HepG2 (cell line): ENCODE data around the gene DHRS13. TPM values are rescaled to one million over a fixed set of nuclear protein-coding genes. Genes with fewer than 3 reads are reported as not detected.
A peak's percentile ranks its signal among the peaks of the same experiment; 100 is the strongest.

Experiments used
- ATAC-seq: fragments of 200-7000 bp; cut with Tn5 transposase; 3 replicates; pipeline ENCODE4 v1.9.1; 2020; ENCODE audit warnings: mild to moderate bottlenecking, moderate library complexity
- BruUV-seq: library from RNA; stranded (reverse); fragments of 400-500 nt; replicated peaks from 2 replicates; lab custom pipeline; 2021; lab: Mats Ljungman, UMichigan
- CTCF ChIA-PET: fragments of 300-600 bp; formaldehyde crosslinking; extraction: SDS; loops from one replicate; lab custom pipeline; 2021; ENCODE audit warnings: low total read pairs, inconsistent platforms, low intra/inter-chr PET ratio; lab: Yijun Ruan, JAX
- POLR2A ChIA-PET: fragments of 350-600 bp; sonication (Branson Sonifier 250); formaldehyde crosslinking; loops from one replicate; lab custom pipeline; 2020; ENCODE audit warnings: antibody characterized with exemption, inconsistent platforms; lab: Yijun Ruan, JAX
- DNase-seq: peaks from one replicate; pipeline ENCODE4 v3.0.0-alpha.2; 2015; ENCODE audit warnings: low spot score
- FAIRE-seq: peaks from 3 replicates; lab custom pipeline; 2011; peaks lifted over from hg19 to GRCh38; lab: Jason Lieb, UNC
- H2AFZ ChIP-seq: one replicate; pipeline ENCODE4 v1.6.1; 2011; ENCODE audit warnings: low read length, inconsistent platforms
- H3K27ac ChIP-seq: fragments of 300-600 bp; 3 replicates; pipeline ENCODE4 v1.8.0; 2011; ENCODE audit warnings: mixed run types, mild to moderate bottlenecking, mixed read lengths, low read length, inconsistent platforms; ENCODE audit not compliant: insufficient read depth; ENCODE audit errors: extremely low read length
- H3K27me3 ChIP-seq, 2 experiments: fragments of 200-600 bp in 1 of 2; 2 replicates in 1 of 2; 3 replicates in 1 of 2; pipeline versions ENCODE4 v1.6.0 to v1.8.0; 2011; ENCODE audit warnings: low read length in 2 of 2, mild to moderate bottlenecking in 2 of 2, moderate library complexity in 2 of 2, inconsistent platforms in 1 of 2; ENCODE audit not compliant: insufficient read depth in 2 of 2, control insufficient read depth in 1 of 2
- H3K36me3 ChIP-seq, 2 experiments: fragments of 200-600 bp in 1 of 2; replicated peaks in 1 of 2; 2 replicates in 1 of 2; 3 replicates in 1 of 2; pipeline versions ENCODE4 v1.5.1 to v1.8.0; 2011; ENCODE audit warnings: low read length in 2 of 2, inconsistent platforms in 1 of 2; ENCODE audit not compliant: insufficient read depth in 2 of 2, control insufficient read depth in 1 of 2
- H3K4me1 ChIP-seq: 2 replicates; pipeline ENCODE4 v1.5.1; 2012; ENCODE audit warnings: low read length, inconsistent platforms; ENCODE audit not compliant: insufficient read depth
- H3K4me2 ChIP-seq: 2 replicates; pipeline ENCODE4 v1.6.0; 2011; ENCODE audit warnings: low read depth, low read length, inconsistent platforms
- H3K4me3 ChIP-seq, 3 experiments: fragments of 200-600 bp in 1 of 3; sonication (generic), shearing (Covaris generic) in 1 of 3; replicated peaks in 1 of 3; 2 replicates each; pipeline ENCODE4 v1.5.1; 2011 to 2016; ENCODE audit warnings: low read length in 3 of 3, inconsistent platforms in 2 of 3, low read depth in 2 of 3, mild to moderate bottlenecking in 2 of 3, control low read depth in 1 of 3, mixed read lengths in 1 of 3; ENCODE audit not compliant: insufficient read depth in 1 of 3
- H3K79me2 ChIP-seq: one replicate; pipeline ENCODE4 v1.6.1; 2011; ENCODE audit warnings: low read length, inconsistent platforms; ENCODE audit not compliant: insufficient read depth
- H3K9ac ChIP-seq: 2 replicates; pipeline ENCODE4 v1.6.0; 2011; ENCODE audit warnings: mild to moderate bottlenecking, low read depth, low read length, inconsistent platforms; ENCODE audit not compliant: insufficient read depth
- H3K9me3 ChIP-seq: 2 replicates; pipeline ENCODE4 v1.5.1; 2012; ENCODE audit warnings: mild to moderate bottlenecking, low read length
- H4K20me1 ChIP-seq: 2 replicates; pipeline ENCODE4 v1.6.0; 2011; ENCODE audit warnings: inconsistent platforms, mild to moderate bottlenecking, low read length, moderate library complexity; ENCODE audit not compliant: insufficient read depth
- ARHGAP35 ChIP-seq: sonication (generic); formaldehyde crosslinking; IDR thresholded peaks from 2 replicates; pipeline ENCODE4 v1.9.0; 2022; ENCODE audit warnings: mild to moderate bottlenecking, inconsistent platforms, moderate library complexity, missing genetic modification reagents, borderline replicate concordance
- GATAD2A ChIP-seq: IDR thresholded peaks from 2 replicates; pipeline ENCODE4 v1.6.1; 2016
- IRF2 ChIP-seq: IDR thresholded peaks from 2 replicates; pipeline ENCODE4 v1.6.1; 2018; ENCODE audit warnings: missing genetic modification reagents, missing compliant biosample characterization
- KDM5B ChIP-seq: sonication (generic); formaldehyde crosslinking; IDR thresholded peaks from 2 replicates; pipeline ENCODE4 v1.4.0; 2020; ENCODE audit warnings: missing genetic modification reagents, mild to moderate bottlenecking, borderline replicate concordance
- ZBTB1 ChIP-seq: sonication (generic); formaldehyde crosslinking; IDR thresholded peaks from 2 replicates; pipeline ENCODE4 v1.4.0; 2020; ENCODE audit warnings: missing genetic modification reagents, borderline replicate concordance
- ZNF468 ChIP-seq: sonication (generic); formaldehyde crosslinking; IDR thresholded peaks from 2 replicates; pipeline ENCODE4 v1.8.0; 2022; ENCODE audit warnings: mild to moderate bottlenecking, moderate library complexity, missing genetic modification reagents
- ZNF629 ChIP-seq: sonication (generic); formaldehyde crosslinking; conservative IDR thresholded peaks from 2 replicates; pipeline ENCODE4 v1.5.0; 2020; ENCODE audit warnings: missing genetic modification reagents
- ZZZ3 ChIP-seq: sonication (generic); formaldehyde crosslinking; IDR thresholded peaks from 2 replicates; pipeline ENCODE4 v1.4.0; 2020; ENCODE audit warnings: missing genetic modification reagents, mild to moderate bottlenecking, borderline replicate concordance
- WGBS: methylation state at CpG from one replicate; pipeline ENCODE4 v1.1.6; 2017; ENCODE audit warnings: low lambda C conversion rate; 5-methylcytosine and 5-hydroxymethylcytosine counted together
- in situ Hi-C: cut with HindIII; loops from 2 replicates; pipeline ENCODE4 v1.10.0; 2017; ENCODE audit warnings: low pct_unique_long_range_greater_than_20kb; ENCODE audit not compliant: extremely low pct_ligation_motif_present
- intact Hi-C: fragments of 100-400 bp; cut with micrococcal nuclease; formaldehyde crosslinking; loops from one replicate; pipeline ENCODE4 v1.10.0; 2022; ENCODE audit not compliant: unreplicated experiment
- polyA plus RNA-seq, 8 experiments: library from polyadenylated mRNA; depleted of rRNA in 3 of 8; stranded (reverse) in 7 of 8; unstranded in 1 of 8; fragments of >200 nt; fragmentation: Illumina TruSeq in 4 of 8; extraction: Trizol in 4 of 8; gene quantifications; 2 replicates each; pipeline versions ENCODE4 v1.2.1 to v1.2.3, GENCODE V29; 2011 to 2016; ENCODE audit warnings: low read depth in 4 of 8, missing spikeins in 1 of 8, mixed read lengths in 1 of 8; ENCODE audit not compliant: insufficient read depth in 1 of 8
- total RNA-seq, 5 experiments: library from RNA; depleted of rRNA; stranded (reverse); fragments of >200 nt; fragmentation: Illumina TruSeq; extraction: Trizol; gene quantifications; 2 replicates each; pipeline ENCODE4 v1.2.3, GENCODE V29; 2016; ENCODE audit warnings: low read depth in 1 of 5
- TF ChIP-seq, protein P1 (sequence below), 2 experiments: fragments of 450-650 bp in 1 of 2; sonication (generic) in 1 of 2; formaldehyde crosslinking; IDR thresholded peaks; 2 replicates each; pipeline versions ENCODE4 v1.5.0 to v1.8.0; 2020 to 2022; ENCODE audit warnings: mild to moderate bottlenecking in 1 of 2, missing genetic modification reagents in 1 of 2
- TF ChIP-seq, protein P2 (sequence below): sonication (generic); formaldehyde crosslinking; IDR thresholded peaks from 2 replicates; pipeline ENCODE4 v1.4.0; 2020; ENCODE audit warnings: low read depth, missing genetic modification reagents

Gene DHRS13
- total and polyA plus RNA-seq, 2 of the 13 experiments (the other 11 are each of a cell fraction or from before 2014, with no cell fraction given), result 11.8 to 12.6 TPM

DNA sequence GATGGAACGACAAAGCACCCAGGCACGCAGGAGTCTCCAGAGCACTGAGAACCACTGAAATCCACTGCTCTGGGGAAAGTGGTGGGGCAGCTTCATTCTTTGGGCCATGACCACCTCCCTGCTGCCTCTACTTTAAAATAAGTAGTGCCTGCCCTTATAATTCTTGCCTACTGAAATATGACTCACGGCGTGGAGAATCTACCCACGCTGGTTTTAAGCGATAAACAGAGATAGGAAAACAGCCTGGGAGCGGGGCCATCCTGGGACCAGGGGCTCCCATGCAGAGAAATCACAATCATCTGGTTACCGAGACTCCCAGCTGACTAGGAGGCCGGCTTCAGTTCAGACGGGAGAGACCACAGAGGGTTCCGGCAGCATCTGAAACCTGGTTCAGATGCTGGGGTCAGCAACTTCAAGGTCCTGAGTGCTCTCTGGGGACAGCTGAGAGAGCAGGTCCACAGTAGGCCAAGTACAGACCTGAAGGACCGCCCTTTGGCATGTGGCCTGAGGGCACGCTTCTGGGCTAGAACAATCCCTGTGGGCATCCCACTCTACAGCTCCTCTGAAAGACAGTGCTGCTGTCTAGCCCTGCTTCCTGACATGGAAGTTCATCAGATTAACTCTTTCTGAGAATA, 8.6 kb upstream of the DHRS13 start:
- Histone ChIP-seq H3K27ac (peak overlapping the region; percentile 10), H2AFZ (no peak overlapping the region), H3K9me3 (no peaks in the 10 kb centered on the region), H3K27me3 (no peaks in the 10 kb centered on the region), H3K36me3 (peaks cover 35 to 84% of the 10 kb centered on the region in 2 experiments), H3K4me2 (no peak overlapping the region), H4K20me1 (peaks cover 4% of the 10 kb centered on the region; the same call in 1 of the 2 replicates), H3K4me1 (peaks cover 61% of the 10 kb centered on the region), H3K9ac (no peak overlapping the region), H3K4me3 (no peak overlapping the region), H3K79me2 (no peaks in the 10 kb centered on the region)
- no TSS peak for BruUV-seq
- FAIRE-seq, result no peak
- ATAC-seq, result no peak
- in situ Hi-C loops (loop anchor here (5.0 kb wide), 1 partner anchor 36 kb away; no protein-coding TSS in a partner anchor), intact Hi-C loops (no loop called here)
- WGBS, result 99% methylated on average over 10 of the region's 13 CpGs
- POLR2A ChIA-PET, result no interaction called here
- CTCF ChIA-PET, result interaction anchor here (1.1 kb wide), 1 partner anchor 8 kb away, joined by 4 read pairs; the partner anchor contains the start of gene DHRS13
- TF ChIP-seq ARHGAP35 (CRISPR knock-in tag) (no peak), ZNF468 (CRISPR knock-in tag) (no peak), IRF2 (CRISPR knock-in tag) (no peak), ZZZ3 (no peak), ZNF629 (CRISPR knock-in tag) (no peak), GATAD2A (CRISPR knock-in tag) (no peak)
- TF ChIP-seq, protein P1, sequence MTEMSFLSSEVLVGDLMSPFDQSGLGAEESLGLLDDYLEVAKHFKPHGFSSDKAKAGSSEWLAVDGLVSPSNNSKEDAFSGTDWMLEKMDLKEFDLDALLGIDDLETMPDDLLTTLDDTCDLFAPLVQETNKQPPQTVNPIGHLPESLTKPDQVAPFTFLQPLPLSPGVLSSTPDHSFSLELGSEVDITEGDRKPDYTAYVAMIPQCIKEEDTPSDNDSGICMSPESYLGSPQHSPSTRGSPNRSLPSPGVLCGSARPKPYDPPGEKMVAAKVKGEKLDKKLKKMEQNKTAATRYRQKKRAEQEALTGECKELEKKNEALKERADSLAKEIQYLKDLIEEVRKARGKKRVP (CRISPR knock-in tag; IDR thresholded peaks at IDR 0.05), result no peak
- no peak for DNase-seq

DNA sequence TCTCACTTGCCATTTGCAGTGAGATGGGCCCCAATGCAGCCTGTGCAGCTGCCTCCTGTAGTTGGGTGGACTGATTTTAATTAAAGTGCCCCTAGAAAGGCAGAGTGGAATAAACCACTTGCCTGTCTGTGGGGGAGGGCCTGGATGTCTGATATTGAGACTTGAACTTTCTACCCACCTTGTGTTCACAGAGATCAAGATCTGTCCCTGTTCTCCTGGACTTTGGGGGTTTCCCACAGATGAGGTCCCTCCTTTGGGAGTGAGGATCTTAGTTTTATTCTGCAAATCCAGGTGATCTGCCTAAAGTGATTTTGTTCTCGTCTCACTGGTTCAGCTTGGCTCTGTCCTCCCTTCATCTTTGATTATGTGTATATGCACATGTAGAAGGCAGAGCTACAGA, 7.7 kb upstream of the DHRS13 start:
- peaks cover 32 to 85% of the 10 kb centered on the region in 2 experiments for H3K36me3 ChIP-seq
- CTCF ChIA-PET, result no interaction called here
- FAIRE-seq, result no peak

More for the DNA sequence above, 7.7 kb upstream of the DHRS13 start:
- H3K4me1 ChIP-seq, result peaks cover 61% of the 10 kb centered on the region
- H3K27me3 ChIP-seq, result no peaks in the 10 kb centered on the region
- POLR2A ChIA-PET, result no interaction called here
- H3K27ac ChIP-seq, result no peak overlapping the region
- H3K9ac ChIP-seq, result no peak overlapping the region
- no peak overlapping the region for H2AFZ ChIP-seq
- intact Hi-C loops (no loop called here), in situ Hi-C loops (loop anchor here (5.0 kb wide), 1 partner anchor 37 kb away; no protein-coding TSS in a partner anchor)
- DNase-seq, result no peak
- ATAC-seq, result no peak
- H3K4me3 ChIP-seq, result no peak overlapping the region
- WGBS, result 100% methylated on average over 1 of the region's 1 CpG
- TF ChIP-seq, protein P2, sequence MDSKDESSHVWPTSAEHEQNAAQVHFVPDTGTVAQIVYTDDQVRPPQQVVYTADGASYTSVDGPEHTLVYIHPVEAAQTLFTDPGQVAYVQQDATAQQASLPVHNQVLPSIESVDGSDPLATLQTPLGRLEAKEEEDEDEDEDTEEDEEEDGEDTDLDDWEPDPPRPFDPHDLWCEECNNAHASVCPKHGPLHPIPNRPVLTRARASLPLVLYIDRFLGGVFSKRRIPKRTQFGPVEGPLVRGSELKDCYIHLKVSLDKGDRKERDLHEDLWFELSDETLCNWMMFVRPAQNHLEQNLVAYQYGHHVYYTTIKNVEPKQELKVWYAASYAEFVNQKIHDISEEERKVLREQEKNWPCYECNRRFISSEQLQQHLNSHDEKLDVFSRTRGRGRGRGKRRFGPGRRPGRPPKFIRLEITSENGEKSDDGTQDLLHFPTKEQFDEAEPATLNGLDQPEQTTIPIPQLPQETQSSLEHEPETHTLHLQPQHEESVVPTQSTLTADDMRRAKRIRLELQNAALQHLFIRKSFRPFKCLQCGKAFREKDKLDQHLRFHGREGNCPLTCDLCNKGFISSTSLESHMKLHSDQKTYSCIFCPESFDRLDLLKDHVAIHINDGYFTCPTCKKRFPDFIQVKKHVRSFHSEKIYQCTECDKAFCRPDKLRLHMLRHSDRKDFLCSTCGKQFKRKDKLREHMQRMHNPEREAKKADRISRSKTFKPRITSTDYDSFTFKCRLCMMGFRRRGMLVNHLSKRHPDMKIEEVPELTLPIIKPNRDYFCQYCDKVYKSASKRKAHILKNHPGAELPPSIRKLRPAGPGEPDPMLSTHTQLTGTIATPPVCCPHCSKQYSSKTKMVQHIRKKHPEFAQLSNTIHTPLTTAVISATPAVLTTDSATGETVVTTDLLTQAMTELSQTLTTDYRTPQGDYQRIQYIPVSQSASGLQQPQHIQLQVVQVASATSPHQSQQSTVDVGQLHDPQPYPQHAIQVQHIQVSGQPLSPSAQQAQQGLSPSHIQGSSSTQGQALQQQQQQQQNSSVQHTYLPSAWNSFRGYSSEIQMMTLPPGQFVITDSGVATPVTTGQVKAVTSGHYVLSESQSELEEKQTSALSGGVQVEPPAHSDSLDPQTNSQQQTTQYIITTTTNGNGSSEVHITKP, result peak; percentile 47; the same call in 1 of the 2 replicates
- TF ChIP-seq ZBTB1 (CRISPR knock-in tag) (no peak), KDM5B (CRISPR knock-in tag) (no peak)
- no peaks in the 10 kb centered on the region for H3K9me3 ChIP-seq
- H3K4me2 ChIP-seq, result no peak overlapping the region
- BruUV-seq, result no TSS peak
- no peaks in the 10 kb centered on the region for H3K79me2 ChIP-seq
- H4K20me1 ChIP-seq, result peaks cover 4% of the 10 kb centered on the region; the same call in 1 of the 2 replicates
